Measurements from ENCODE around the gene ZSCAN1.

DNA sequence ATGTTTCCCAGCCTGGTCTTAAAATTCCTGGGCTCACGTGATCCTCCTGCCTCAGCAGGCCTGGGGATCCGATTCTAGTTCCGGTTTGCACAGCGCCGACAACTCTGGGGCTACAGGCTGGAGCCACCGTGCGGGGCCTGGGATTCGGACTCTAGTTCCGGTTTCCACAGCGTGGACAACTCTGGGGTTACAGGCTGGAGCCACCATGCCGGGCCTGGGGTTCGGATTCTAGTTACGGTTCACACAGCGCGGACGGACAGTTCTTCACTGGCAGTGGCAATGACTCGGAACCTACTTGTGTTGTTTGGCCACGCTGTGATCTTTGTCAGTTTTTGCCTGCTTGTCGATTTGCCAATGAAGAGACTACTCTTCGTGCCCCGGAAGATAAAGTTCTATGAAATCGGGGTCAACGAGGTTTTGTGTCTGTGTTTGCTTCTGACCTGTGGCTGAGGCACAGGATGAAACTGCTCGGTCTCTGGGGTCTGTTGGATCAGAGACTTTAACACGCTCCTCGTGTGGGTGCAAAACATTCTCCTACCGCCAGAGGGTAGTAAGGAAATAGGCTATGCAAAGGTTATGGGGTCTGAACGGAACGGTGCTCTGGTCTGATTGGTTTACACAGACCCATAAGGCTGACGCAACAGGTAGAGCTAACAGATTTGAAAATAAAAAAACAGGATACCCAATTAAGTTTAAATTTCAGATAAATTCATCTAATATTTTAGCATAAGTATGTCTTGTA is 12.1 kb upstream of the ZSCAN1 start:
- TF ChIP-seq CTCF (IDR thresholded peaks at IDR 0.05) = peak in 1 of 3 donors; percentile 54
- TF ChIP-seq POLR2A (IDR thresholded peaks at IDR 0.05) = no peak

All from ovary (tissue), 3 donors.